ENCODE results near the gene RTN4R. TPM values are rescaled to one million over a fixed set of nuclear protein-coding genes. Genes with fewer than 3 reads are reported as not detected.

RTN4R gene
- total and polyA plus RNA-seq, 2 experiments from 2014 or later, result 10.6 to 38.4 TPM

GRCh38 chr22:20236052-20236717 lies 31.9 kb downstream of the RTN4R start:
- Mint-ChIP-seq H3K9me3 (no peaks in the 10 kb centered on the region; the same call in 2 of the 3 replicates), H3K4me3 (no peak overlapping the region), H3K36me3 (ENCODE audit: low read depth) (no peaks in the 10 kb centered on the region), H3K27me3 (ENCODE audit: insufficient read depth, low read depth, poor library complexity) (peaks cover 4% of the 10 kb centered on the region), H3K4me1 (peaks cover 3% of the 10 kb centered on the region), H3K27ac (no peak overlapping the region)
- ATAC-seq (no peak), DNase-seq (ENCODE audit: low spot score) (no peak)
- Histone ChIP-seq H2AFZ (no peak overlapping the region), H3K79me2 (replicated peaks; ENCODE audit: insufficient read depth) (no peaks in the 10 kb centered on the region), H3K27ac (ENCODE audit: low read depth) (no peak overlapping the region), H3K4me1 (ENCODE audit: insufficient read depth) (no peaks in the 10 kb centered on the region; the same call in 1 of the 2 replicates), H3K9me2 (ENCODE audit: insufficient read depth) (no peaks in the 10 kb centered on the region), H3K4me3 (no peak overlapping the region), H3K27me3 (ENCODE audit: insufficient read depth) (no peaks in the 10 kb centered on the region), H3F3A (replicated peaks; ENCODE audit: low read depth) (0 out of 2 replicates have a peak, but pooled peaks cover 4% of the 10 kb centered on the region), H4K20me1 (replicated peaks; ENCODE audit: insufficient read depth) (no peaks in the 10 kb centered on the region), H3K4me2 (no peak overlapping the region), H3K36me3 (ENCODE audit: insufficient read depth) (no peaks in the 10 kb centered on the region)
- TF ChIP-seq ZNF462 (CRISPR knock-in tag; IDR thresholded peaks at IDR 0.05) (no peak), ZNF331 (CRISPR knock-in tag; IDR thresholded peaks at IDR 0.05; ENCODE audit: low read depth) (no peak)

GRCh38 chr22:20235389-20235991 lies 32.6 kb downstream of the RTN4R start:
- no peak overlapping the region for H3K4me3 Mint-ChIP-seq
- H3K27ac Mint-ChIP-seq, result no peak overlapping the region; the same call in 1 of the 2 replicates
- H3K4me3 ChIP-seq, result no peak overlapping the region
- peaks cover 2% of the 10 kb centered on the region for H3K27me3 Mint-ChIP-seq (ENCODE audit: insufficient read depth, low read depth, poor library complexity)
- no peaks in the 10 kb centered on the region for H3K27me3 ChIP-seq (ENCODE audit: insufficient read depth)
- H3K4me1 ChIP-seq (ENCODE audit: insufficient read depth), result no peaks in the 10 kb centered on the region; the same call in 1 of the 2 replicates
- 0 out of 2 replicates have a peak, but pooled peaks cover 4% of the 10 kb centered on the region for H3F3A ChIP-seq (replicated peaks; ENCODE audit: low read depth)
- no peaks in the 10 kb centered on the region for H3K36me3 Mint-ChIP-seq (ENCODE audit: low read depth)
- H3K36me3 ChIP-seq (ENCODE audit: insufficient read depth), result no peaks in the 10 kb centered on the region
- no peaks in the 10 kb centered on the region for H3K79me2 ChIP-seq (replicated peaks; ENCODE audit: insufficient read depth)
- no peak overlapping the region for H2AFZ ChIP-seq
- no peak overlapping the region for H3K27ac ChIP-seq (ENCODE audit: low read depth)
- H3K9me2 ChIP-seq (ENCODE audit: insufficient read depth), result no peaks in the 10 kb centered on the region
- H3K4me2 ChIP-seq, result no peak overlapping the region
- no peaks in the 10 kb centered on the region for H4K20me1 ChIP-seq (replicated peaks; ENCODE audit: insufficient read depth)
- DNase-seq (ENCODE audit: low spot score) (no peak), ATAC-seq (no peak)
- no peaks in the 10 kb centered on the region; the same call in 2 of the 3 replicates for H3K9me3 Mint-ChIP-seq
- peaks cover under 1% of the 10 kb centered on the region for H3K4me1 Mint-ChIP-seq
- TF ChIP-seq ZNF114 (CRISPR knock-in tag; IDR thresholded peaks at IDR 0.05) (no peak), ZNF331 (CRISPR knock-in tag; IDR thresholded peaks at IDR 0.05; ENCODE audit: low read depth) (no peak), EZH2phosphoT487 (IDR thresholded peaks at IDR 0.05; ENCODE audit: unreplicated experiment) (no peak), ETS1 (IDR thresholded peaks at IDR 0.05) (no peak)
